ENCODE measurements around the gene SETDB1. TPM values are rescaled to one million over a fixed set of nuclear protein-coding genes. Genes with fewer than 3 reads are reported as not detected.

SETDB1 gene
- total RNA-seq, 1 donor from 2014 or later: 30.0 TPM

GRCh38 chr1:151006327-151007052 is 80.3 kb downstream of the SETDB1 start, which contains the start of gene MINDY1:
Gene MINDY1 (minus strand): TSS chr1:151006902. CDS start chr1:151002617, 4,285 bp downstream.
- no peak for FAIRE-seq
- peak within 1 kb of the TSS; percentile 95 for H3K4me3 Mint-ChIP-seq (ENCODE audit: unreplicated experiment)
- H3K27ac Mint-ChIP-seq (ENCODE audit: unreplicated experiment): peak within 1 kb of the TSS; percentile 99
- no peaks in the 10 kb centered on the region for H3K9me3 Mint-ChIP-seq (ENCODE audit: unreplicated experiment)
- Histone ChIP-seq H3K79me2 (ENCODE audit: insufficient read depth, low read length) (peaks cover 6% of the 10 kb centered on the region), H3K4me1 (ENCODE audit: insufficient read depth, low read length) (peaks cover 47% of the 10 kb centered on the region), H3K4me3 (ENCODE audit: insufficient read depth, low read depth, low read length) (peak within 1 kb of the TSS; percentile 64), H4K20me1 (ENCODE audit: insufficient read depth, low read length) (no peaks in the 10 kb centered on the region), H3K27ac (ENCODE audit: low read depth, low read length) (peak within 1 kb of the TSS; percentile 85), H3K36me3 (ENCODE audit: insufficient read depth, low read length) (no peaks in the 10 kb centered on the region), H3K4me2 (ENCODE audit: low read length) (peak within 1 kb of the TSS; percentile 99), H2AFZ (ENCODE audit: low read depth, low read length) (peak within 1 kb of the TSS; percentile 82), H3K9me3 (ENCODE audit: insufficient read depth, low read depth, low read length) (no peaks in the 10 kb centered on the region), H3K9ac (ENCODE audit: low read length) (peak within 1 kb of the TSS; percentile 95), H3K27me3 (ENCODE audit: insufficient read depth, low read length) (no peaks in the 10 kb centered on the region)
- peaks cover 5% of the 10 kb centered on the region for H3K36me3 Mint-ChIP-seq (ENCODE audit: low read depth, unreplicated experiment)
- peaks cover 39% of the 10 kb centered on the region for H3K4me1 Mint-ChIP-seq (ENCODE audit: low read depth, unreplicated experiment)
- TF ChIP-seq EZH2 (IDR thresholded peaks at IDR 0.05; ENCODE audit: insufficient read depth, low read length): no peak
- peak; percentile 47 for TF ChIP-seq CTCF (IDR thresholded peaks at IDR 0.05; ENCODE audit: insufficient read depth, low read depth, low read length)
- no peaks in the 10 kb centered on the region for H3K27me3 Mint-ChIP-seq (ENCODE audit: low read depth, unreplicated experiment)
- DNase-seq (ENCODE audit: low read depth): peak; percentile 81

GRCh38 chr1:151007853-151008243 is 81.7 kb downstream of the SETDB1 start:
- H3K27me3 Mint-ChIP-seq (ENCODE audit: low read depth, unreplicated experiment): no peaks in the 10 kb centered on the region
- FAIRE-seq: no peak
- peak overlapping the region; percentile 95 for H3K9ac ChIP-seq (ENCODE audit: low read length)
- no peaks in the 10 kb centered on the region for H3K27me3 ChIP-seq (ENCODE audit: insufficient read depth, low read length)
- peak overlapping the region; percentile 76 for H3K4me3 ChIP-seq (ENCODE audit: insufficient read depth, low read depth, low read length)
- H2AFZ ChIP-seq (ENCODE audit: low read depth, low read length): peak overlapping the region; percentile 6
- no peaks in the 10 kb centered on the region for H3K36me3 ChIP-seq (ENCODE audit: insufficient read depth, low read length)
- H3K4me1 Mint-ChIP-seq (ENCODE audit: low read depth, unreplicated experiment): peaks cover 33% of the 10 kb centered on the region
- peak overlapping the region; percentile 98 for H3K27ac Mint-ChIP-seq (ENCODE audit: unreplicated experiment)
- no peaks in the 10 kb centered on the region for H4K20me1 ChIP-seq (ENCODE audit: insufficient read depth, low read length)
- no peaks in the 10 kb centered on the region for H3K9me3 ChIP-seq (ENCODE audit: insufficient read depth, low read depth, low read length)
- no peaks in the 10 kb centered on the region for H3K9me3 Mint-ChIP-seq (ENCODE audit: unreplicated experiment)
- H3K79me2 ChIP-seq (ENCODE audit: insufficient read depth, low read length): peaks cover 6% of the 10 kb centered on the region
- H3K27ac ChIP-seq (ENCODE audit: low read depth, low read length): peak overlapping the region; percentile 85
- peak overlapping the region; percentile 95 for H3K4me3 Mint-ChIP-seq (ENCODE audit: unreplicated experiment)
- no peak for DNase-seq (ENCODE audit: low read depth)
- peaks cover 47% of the 10 kb centered on the region for H3K4me1 ChIP-seq (ENCODE audit: insufficient read depth, low read length)
- H3K4me2 ChIP-seq (ENCODE audit: low read length): peak overlapping the region; percentile 99
- no peak for TF ChIP-seq CTCF (IDR thresholded peaks at IDR 0.05; ENCODE audit: insufficient read depth, low read depth, low read length)
- no peak for TF ChIP-seq EZH2 (IDR thresholded peaks at IDR 0.05; ENCODE audit: insufficient read depth, low read length)
- H3K36me3 Mint-ChIP-seq (ENCODE audit: low read depth, unreplicated experiment): peaks cover 1% of the 10 kb centered on the region

Data from astrocyte (in vitro differentiated cells and primary cell).